HG03432 (cell line): Measurements from ENCODE around the gene IL37.
"Not testable (repeated sequence)": the region's sequence is repeated elsewhere in the genome, so short reads cannot be mapped to it uniquely, and the experiment has no call there.

Source experiments
- ATAC-seq: cut with Tn5 transposase; IDR thresholded peaks from one replicate; pipeline ENCODE4 v1.9.1; 2021; ENCODE audit warnings: mild to moderate bottlenecking, moderate library complexity; ENCODE audit not compliant: unreplicated experiment

Gene IL37

GRCh38 chr2:112887964-112888749 is 22.8 kb upstream of the IL37 start:
- ATAC-seq, result no peak

- no peak for ATAC-seq
Observed at GRCh38 chr2:112889976-112890375, 21.0 kb upstream of the IL37 start.

DNA sequence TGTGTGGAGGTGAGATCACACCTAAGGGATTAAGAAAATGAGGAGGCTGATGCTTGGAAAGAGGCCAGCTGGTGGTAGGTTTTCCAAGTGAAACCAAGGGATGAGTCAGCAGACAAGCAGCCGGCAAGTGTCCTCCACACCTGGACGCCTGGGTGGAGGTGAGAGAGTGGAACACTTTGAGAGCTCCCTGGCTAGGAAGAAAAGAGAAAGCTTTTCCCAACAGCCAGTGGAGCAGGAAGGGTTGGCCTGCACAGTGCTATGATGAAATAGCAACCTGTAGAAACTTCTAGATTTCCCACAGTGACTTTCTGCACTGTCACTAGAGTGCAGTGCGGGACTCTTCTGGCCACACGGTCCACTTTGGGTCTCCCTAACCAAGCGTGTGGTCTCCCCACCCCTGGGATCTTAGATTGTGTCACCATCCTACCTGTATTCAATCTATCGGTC is 19.6 kb upstream of the IL37 start:
- no peak for ATAC-seq

DNA sequence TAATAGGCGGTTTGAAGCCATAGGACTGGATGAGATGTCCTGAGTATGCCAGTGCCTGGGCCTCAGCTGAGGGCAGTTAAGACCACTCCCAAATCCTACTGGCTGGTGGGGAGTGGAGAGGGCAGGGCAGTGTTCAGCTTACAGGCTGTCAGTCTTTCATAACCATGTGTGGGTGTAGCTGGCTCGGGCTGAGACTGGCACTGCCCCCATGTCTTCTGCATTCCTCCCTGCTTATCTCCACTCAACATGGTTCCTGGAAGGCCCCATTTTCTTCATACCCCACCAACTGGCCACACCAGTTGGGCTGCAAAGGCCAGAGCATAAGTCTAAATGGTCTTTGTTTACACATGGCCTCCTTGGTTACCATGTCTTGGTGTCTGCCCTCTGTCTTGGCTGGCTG is 17.2 kb upstream of the IL37 start:
- no peak for ATAC-seq

DNA sequence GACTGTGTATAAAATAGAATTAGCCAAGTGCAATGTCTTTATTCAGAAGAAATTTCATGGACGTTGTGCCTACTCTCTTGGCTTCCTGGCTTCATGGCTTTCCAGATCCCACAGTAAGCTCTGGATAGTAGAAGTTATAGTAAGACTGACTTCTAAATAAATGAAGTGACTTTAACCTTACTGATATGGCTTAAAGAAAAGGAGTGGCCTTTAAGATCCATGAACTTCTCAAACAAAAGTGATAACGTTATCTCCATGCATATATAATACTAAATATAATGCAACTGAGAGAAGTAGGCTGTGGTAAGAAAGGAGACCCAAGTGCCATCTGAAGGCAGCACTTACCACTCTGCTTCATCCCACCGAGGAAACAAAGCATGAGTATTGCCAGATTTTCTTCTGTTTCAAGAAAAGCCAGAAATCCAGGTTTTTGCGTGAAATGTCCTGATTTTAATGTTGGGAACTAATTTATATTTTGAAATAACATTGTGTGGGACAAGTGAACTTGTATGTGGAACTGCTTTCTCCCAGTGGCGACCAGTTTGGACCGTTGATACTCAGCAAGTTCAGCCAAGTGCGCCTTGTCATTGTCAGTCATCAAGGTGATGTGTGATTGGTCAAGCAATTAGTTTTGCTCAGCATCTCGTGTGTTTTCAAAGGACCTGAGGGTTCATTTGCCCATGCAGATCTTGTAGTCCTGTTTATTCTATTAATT is 13.9 kb upstream of the IL37 start:
- ATAC-seq, result no peak

- no peak for ATAC-seq
Observed at GRCh38 chr2:112897624-112897978, 13.4 kb upstream of the IL37 start.

DNA sequence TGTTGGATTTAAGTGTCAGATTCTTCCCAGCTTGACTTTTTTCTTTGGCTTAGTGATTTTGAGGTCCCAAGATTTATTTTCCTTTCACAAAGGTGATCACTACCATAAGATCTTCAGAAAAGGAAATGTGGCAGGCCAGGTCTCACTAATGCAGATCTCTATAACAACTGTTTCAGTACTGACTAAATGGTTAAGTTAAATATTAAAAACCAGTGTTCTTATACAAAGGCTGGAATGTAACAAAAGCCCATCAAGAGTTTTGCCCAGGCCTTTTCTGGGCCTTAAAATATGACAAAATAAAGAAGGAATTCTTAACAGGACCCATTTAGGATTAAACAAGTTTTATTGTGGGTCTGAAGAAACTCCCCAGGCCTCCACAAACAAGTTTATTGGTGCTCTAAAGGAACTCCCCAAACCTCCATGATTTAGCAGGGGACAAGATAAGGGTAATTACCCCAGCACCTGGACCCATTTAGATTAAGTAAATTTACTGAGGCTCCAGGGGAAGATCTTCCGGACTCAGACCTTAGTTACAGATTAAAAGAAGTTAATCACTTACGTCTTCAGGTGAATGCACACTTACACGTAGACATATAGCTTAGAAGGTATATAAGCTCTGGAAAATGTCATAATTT is 9.4 kb upstream of the IL37 start:
- not testable (repeated sequence) for ATAC-seq

DNA sequence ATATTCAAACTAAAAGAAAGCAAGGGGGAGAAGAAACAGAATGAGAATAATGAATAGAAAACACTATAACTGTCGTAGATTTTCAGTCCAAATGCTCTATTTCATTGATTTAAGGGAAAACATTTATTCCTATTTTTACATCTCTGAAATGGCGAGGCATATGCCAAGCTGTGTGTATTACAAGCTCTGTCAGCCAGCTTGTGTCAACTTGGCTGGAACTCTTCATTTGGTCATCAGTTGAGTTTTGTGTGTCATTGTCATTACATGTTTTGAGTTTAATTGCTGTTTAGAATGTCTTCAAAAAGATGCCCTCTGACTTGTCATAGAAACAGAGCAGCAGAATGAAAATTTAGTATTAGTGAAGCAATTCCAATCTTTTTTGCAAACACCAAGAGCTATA is 8.1 kb upstream of the IL37 start:
- ATAC-seq, result no peak

DNA sequence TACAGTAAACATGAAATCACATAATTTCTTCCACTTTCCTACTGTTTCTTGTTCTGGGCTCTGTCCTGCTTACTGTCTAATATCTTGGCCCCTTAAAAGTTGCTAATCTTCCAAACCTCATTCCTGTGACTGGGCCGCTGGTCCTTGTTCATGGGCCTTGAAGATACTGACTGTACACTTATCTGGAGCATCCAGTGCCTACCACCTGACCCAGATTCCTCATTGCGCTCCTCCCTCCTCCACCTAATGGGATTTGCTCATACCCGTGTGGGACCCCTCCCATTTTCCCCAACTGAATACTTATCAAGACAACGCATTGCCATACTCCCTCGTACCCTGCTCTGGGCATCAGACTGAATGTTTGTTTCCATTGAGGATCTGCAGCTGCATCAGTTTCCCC is 6.1 kb upstream of the IL37 start:
- ATAC-seq, result no peak

- ATAC-seq, result no peak
Observed at GRCh38 chr2:112906276-112906675, 4.7 kb upstream of the IL37 start.

- ATAC-seq, result no peak
Observed at GRCh38 chr2:112907001-112907949, 3.7 kb upstream of the IL37 start.

DNA sequence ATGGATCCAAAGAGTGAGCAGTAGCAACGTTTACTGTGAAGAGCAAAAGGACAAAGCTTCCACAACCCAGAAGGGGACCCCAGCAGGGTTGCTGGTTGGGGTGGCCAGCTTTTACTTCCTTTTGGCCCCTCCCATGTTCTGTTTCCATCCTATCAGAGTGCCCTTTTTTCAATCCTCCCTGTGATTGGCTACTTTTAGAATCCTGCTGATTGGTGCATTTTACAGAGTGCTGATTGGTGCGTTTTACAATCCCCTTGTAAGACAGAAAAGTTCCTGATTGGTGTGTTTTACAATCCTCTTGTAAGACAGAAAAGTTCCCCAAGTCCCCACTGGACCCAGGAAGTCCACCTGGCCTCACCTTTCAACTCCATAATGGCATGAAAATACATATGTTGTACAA is 2.4 kb upstream of the IL37 start:
- ATAC-seq, result not testable (repeated sequence)

DNA sequence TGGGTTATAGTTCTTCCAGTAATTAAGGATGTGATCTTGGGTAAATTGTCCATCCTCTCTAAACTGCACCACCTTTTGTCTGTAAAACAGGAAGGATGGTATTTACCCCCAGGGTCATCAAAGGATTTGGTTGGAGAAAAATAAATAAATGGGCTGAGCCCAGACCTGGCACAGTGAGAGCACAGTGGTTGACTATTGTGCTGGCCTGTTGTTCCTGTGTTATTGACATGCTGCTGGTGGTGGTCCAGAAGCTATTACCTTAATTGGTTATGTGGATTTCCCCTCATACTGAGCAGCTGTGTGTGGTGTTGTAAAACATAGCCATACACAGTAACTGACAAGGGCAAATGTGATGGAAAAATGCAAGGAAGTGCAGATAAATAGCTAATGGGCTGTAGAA is 746 bp upstream of the IL37 start:
- ATAC-seq, result no peak

GRCh38 chr2:112912403-112912802 is 1.4 kb downstream of the IL37 start:
- no peak for ATAC-seq

GRCh38 chr2:112915300-112916144 is 4.6 kb downstream of the IL37 start:
- ATAC-seq, result no peak

DNA sequence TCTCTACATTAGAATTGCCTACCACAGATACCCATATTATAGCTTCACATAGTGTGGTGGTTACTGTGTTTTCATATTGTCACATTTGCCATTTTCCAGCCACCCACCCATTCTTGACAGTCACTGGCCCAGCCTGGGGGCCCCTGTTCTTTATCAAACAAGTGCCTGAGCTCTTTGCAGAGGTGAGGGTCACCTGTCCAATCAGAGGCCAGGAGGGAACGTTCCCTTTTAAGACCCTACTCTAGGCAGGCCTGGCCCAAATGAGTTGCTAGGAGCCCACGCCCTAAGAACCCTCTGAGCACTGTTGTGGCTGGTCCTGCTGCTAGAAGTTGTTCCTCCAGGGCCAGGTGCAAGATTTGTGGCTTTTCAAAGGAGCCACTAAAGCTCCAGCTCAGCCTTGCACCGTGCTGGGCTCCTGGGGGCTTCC is 5.2 kb downstream of the IL37 start:
- ATAC-seq, result no peak

GRCh38 chr2:112916625-112917247 is 5.8 kb downstream of the IL37 start:
- ATAC-seq, result no peak

GRCh38 chr2:112917856-112918255 is 6.9 kb downstream of the IL37 start:
- no peak for ATAC-seq

DNA sequence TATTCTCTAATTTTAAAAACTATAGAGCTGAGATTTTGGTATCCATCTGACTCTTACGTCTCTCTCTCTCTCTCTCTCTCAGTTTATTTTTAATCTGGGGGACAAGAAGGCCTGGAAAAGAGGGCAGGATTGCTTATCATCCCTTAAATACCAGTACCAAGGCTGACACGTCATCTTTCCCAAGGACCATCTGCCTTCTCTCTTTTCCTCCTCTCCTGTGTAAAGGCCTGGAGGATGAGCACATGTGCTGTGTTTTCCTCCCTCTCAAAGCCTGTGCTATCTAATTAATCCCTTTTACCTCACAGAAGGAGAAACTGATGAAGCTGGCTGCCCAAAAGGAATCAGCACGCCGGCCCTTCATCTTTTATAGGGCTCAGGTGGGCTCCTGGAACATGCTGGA is 7.3 kb downstream of the IL37 start:
- ATAC-seq, result no peak

DNA sequence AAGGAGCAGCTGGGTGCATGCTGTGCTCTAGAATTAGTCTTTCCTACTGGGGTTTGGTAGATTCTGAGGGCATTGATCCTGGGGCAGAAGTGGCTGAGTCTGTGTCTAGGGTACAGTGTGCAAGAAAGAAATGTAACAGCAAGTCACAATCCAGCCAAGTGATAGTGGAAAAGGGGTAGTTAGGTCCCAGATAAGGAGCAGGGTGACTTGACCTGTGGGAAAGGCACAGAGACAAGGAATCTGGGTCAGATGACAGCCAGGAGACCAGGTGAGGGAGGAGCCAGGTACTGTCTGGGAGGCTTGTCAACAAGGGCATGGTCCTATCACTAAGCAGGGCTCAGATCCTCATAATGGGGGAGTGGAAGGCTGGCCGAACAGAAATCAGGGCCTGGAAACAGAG is 8.1 kb downstream of the IL37 start:
- ATAC-seq, result no peak
